ENCODE data around the gene CEP152. TPM values are rescaled to one million over a fixed set of nuclear protein-coding genes. Genes with fewer than 3 reads are reported as not detected.

Gene CEP152
- total and polyA plus RNA-seq, 2 experiments from 2014 or later: 14.6 to 30.5 TPM

DNA sequence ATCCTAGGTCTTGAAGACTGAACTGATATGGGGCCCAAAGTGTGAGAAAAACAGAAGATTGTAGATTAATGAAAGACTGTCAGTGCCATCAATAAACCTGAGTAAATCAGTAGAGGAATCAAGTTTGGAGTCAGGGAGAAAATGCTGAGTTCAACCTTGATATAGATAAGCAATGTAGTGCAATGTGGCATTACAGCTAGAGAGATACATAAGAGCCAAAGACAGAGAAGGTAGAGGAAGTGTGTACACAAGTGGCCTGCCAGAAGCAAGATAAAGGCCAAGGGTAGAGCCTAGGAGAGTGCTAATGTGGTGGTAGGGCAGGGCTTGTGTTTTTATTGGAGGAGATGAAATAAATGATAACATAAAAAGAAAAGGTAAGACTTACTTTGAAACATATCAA lies 41.1 kb upstream of the CEP152 start (continued):
- TF ChIP-seq, protein P1, sequence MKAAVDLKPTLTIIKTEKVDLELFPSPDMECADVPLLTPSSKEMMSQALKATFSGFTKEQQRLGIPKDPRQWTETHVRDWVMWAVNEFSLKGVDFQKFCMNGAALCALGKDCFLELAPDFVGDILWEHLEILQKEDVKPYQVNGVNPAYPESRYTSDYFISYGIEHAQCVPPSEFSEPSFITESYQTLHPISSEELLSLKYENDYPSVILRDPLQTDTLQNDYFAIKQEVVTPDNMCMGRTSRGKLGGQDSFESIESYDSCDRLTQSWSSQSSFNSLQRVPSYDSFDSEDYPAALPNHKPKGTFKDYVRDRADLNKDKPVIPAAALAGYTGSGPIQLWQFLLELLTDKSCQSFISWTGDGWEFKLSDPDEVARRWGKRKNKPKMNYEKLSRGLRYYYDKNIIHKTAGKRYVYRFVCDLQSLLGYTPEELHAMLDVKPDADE (IDR thresholded peaks at IDR 0.05): no peak
- no peak for TF ChIP-seq ZNF114 (CRISPR knock-in tag; IDR thresholded peaks at IDR 0.05)

GRCh38 chr15:48850648-48851047 lies 39.8 kb upstream of the CEP152 start:
- Histone ChIP-seq H3K4me1 (ENCODE audit: insufficient read depth) (peaks cover 4% of the 10 kb centered on the region; the same call in 1 of the 2 replicates), H3K9me2 (ENCODE audit: insufficient read depth) (peaks cover 6% of the 10 kb centered on the region), H3K79me2 (replicated peaks; ENCODE audit: insufficient read depth) (no peaks in the 10 kb centered on the region), H3K4me2 (no peak overlapping the region), H2AFZ (no peak overlapping the region), H3K27me3 (ENCODE audit: insufficient read depth) (no peaks in the 10 kb centered on the region), H3K27ac (ENCODE audit: low read depth) (no peak overlapping the region), H3K4me3 (no peak overlapping the region), H3F3A (replicated peaks; ENCODE audit: low read depth) (no peaks in the 10 kb centered on the region), H3K36me3 (ENCODE audit: insufficient read depth) (no peaks in the 10 kb centered on the region), H4K20me1 (replicated peaks; ENCODE audit: insufficient read depth) (no peaks in the 10 kb centered on the region)
- DNase-seq (ENCODE audit: low spot score): no peak
- Mint-ChIP-seq H3K9me3 (no peaks in the 10 kb centered on the region), H3K36me3 (ENCODE audit: low read depth) (no peaks in the 10 kb centered on the region), H3K4me3 (no peak overlapping the region), H3K27ac (no peak overlapping the region), H3K27me3 (ENCODE audit: insufficient read depth, low read depth, poor library complexity) (no peaks in the 10 kb centered on the region), H3K4me1 (peaks cover 5% of the 10 kb centered on the region)
- ATAC-seq: no peak
- no peak for TF ChIP-seq CTCF (conservative IDR thresholded peaks at IDR 0.05; ENCODE audit: low read depth in 2 of 2)
- TF ChIP-seq EZH2 (IDR thresholded peaks at IDR 0.05; ENCODE audit: low read depth, unreplicated experiment): no peak
- no peak for TF ChIP-seq CREB1 (CRISPR knock-in tag; IDR thresholded peaks at IDR 0.05; ENCODE audit: low read depth)
- no peak for TF ChIP-seq NANOG (IDR thresholded peaks at IDR 0.05; ENCODE audit: borderline replicate concordance)
- no peak for TF ChIP-seq STAT1 (IDR thresholded peaks at IDR 0.05; ENCODE audit: unreplicated experiment)
- TF ChIP-seq POLR2AphosphoS5 (IDR thresholded peaks at IDR 0.05; ENCODE audit: low read depth): no peak
- TF ChIP-seq EZH2phosphoT487 (IDR thresholded peaks at IDR 0.05; ENCODE audit: unreplicated experiment): no peak
- TF ChIP-seq, protein P2, sequence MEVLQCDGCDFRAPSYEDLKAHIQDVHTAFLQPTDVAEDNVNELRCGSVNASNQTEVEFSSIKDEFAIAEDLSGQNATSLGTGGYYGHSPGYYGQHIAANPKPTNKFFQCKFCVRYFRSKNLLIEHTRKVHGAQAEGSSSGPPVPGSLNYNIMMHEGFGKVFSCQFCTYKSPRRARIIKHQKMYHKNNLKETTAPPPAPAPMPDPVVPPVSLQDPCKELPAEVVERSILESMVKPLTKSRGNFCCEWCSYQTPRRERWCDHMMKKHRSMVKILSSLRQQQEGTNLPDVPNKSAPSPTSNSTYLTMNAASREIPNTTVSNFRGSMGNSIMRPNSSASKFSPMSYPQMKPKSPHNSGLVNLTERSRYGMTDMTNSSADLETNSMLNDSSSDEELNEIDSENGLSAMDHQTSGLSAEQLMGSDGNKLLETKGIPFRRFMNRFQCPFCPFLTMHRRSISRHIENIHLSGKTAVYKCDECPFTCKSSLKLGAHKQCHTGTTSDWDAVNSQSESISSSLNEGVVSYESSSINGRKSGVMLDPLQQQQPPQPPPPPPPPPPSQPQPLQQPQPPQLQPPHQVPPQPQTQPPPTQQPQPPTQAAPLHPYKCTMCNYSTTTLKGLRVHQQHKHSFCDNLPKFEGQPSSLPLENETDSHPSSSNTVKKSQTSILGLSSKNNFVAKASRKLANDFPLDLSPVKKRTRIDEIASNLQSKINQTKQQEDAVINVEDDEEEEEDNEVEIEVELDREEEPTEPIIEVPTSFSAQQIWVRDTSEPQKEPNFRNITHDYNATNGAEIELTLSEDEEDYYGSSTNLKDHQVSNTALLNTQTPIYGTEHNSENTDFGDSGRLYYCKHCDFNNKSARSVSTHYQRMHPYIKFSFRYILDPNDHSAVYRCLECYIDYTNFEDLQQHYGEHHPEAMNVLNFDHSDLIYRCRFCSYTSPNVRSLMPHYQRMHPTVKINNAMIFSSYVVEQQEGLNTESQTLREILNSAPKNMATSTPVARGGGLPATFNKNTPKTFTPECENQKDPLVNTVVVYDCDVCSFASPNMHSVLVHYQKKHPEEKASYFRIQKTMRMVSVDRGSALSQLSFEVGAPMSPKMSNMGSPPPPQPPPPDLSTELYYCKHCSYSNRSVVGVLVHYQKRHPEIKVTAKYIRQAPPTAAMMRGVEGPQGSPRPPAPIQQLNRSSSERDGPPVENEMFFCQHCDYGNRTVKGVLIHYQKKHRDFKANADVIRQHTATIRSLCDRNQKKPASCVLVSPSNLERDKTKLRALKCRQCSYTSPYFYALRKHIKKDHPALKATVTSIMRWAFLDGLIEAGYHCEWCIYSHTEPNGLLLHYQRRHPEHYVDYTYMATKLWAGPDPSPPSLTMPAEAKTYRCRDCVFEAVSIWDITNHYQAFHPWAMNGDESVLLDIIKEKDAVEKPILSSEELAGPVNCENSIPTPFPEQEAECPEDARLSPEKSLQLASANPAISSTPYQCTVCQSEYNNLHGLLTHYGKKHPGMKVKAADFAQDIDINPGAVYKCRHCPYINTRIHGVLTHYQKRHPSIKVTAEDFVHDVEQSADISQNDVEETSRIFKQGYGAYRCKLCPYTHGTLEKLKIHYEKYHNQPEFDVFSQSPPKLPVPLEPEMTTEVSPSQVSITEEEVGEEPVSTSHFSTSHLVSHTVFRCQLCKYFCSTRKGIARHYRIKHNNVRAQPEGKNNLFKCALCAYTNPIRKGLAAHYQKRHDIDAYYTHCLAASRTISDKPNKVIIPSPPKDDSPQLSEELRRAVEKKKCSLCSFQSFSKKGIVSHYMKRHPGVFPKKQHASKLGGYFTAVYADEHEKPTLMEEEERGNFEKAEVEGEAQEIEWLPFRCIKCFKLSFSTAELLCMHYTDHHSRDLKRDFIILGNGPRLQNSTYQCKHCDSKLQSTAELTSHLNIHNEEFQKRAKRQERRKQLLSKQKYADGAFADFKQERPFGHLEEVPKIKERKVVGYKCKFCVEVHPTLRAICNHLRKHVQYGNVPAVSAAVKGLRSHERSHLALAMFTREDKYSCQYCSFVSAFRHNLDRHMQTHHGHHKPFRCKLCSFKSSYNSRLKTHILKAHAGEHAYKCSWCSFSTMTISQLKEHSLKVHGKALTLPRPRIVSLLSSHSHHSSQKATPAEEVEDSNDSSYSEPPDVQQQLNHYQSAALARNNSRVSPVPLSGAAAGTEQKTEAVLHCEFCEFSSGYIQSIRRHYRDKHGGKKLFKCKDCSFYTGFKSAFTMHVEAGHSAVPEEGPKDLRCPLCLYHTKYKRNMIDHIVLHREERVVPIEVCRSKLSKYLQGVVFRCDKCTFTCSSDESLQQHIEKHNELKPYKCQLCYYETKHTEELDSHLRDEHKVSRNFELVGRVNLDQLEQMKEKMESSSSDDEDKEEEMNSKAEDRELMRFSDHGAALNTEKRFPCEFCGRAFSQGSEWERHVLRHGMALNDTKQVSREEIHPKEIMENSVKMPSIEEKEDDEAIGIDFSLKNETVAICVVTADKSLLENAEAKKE (CRISPR knock-in tag; IDR thresholded peaks at IDR 0.05): no peak
- TF ChIP-seq ZNF114 (CRISPR knock-in tag; IDR thresholded peaks at IDR 0.05): no peak
- TF ChIP-seq, protein P3, sequence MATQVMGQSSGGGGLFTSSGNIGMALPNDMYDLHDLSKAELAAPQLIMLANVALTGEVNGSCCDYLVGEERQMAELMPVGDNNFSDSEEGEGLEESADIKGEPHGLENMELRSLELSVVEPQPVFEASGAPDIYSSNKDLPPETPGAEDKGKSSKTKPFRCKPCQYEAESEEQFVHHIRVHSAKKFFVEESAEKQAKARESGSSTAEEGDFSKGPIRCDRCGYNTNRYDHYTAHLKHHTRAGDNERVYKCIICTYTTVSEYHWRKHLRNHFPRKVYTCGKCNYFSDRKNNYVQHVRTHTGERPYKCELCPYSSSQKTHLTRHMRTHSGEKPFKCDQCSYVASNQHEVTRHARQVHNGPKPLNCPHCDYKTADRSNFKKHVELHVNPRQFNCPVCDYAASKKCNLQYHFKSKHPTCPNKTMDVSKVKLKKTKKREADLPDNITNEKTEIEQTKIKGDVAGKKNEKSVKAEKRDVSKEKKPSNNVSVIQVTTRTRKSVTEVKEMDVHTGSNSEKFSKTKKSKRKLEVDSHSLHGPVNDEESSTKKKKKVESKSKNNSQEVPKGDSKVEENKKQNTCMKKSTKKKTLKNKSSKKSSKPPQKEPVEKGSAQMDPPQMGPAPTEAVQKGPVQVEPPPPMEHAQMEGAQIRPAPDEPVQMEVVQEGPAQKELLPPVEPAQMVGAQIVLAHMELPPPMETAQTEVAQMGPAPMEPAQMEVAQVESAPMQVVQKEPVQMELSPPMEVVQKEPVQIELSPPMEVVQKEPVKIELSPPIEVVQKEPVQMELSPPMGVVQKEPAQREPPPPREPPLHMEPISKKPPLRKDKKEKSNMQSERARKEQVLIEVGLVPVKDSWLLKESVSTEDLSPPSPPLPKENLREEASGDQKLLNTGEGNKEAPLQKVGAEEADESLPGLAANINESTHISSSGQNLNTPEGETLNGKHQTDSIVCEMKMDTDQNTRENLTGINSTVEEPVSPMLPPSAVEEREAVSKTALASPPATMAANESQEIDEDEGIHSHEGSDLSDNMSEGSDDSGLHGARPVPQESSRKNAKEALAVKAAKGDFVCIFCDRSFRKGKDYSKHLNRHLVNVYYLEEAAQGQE (IDR thresholded peaks at IDR 0.05; ENCODE audit: unreplicated experiment): no peak
- no peak for TF ChIP-seq ZNF331 (CRISPR knock-in tag; IDR thresholded peaks at IDR 0.05; ENCODE audit: low read depth)
- TF ChIP-seq, protein P1 (IDR thresholded peaks at IDR 0.05): no peak

All from GM23338 (cell line).